GM23338 (cell line): Measurements from ENCODE around the gene PIM3. TPM values are rescaled to one million over a fixed set of nuclear protein-coding genes. Genes with fewer than 3 reads are reported as not detected.

Experiments
- ATAC-seq: fragments of 200-7000 bp; cut with Tn5 transposase; 3 replicates; pipeline ENCODE4 v1.9.1; 2020
- DNase-seq: peaks from one replicate; pipeline ENCODE4 v3.0.0-alpha.2; 2015; ENCODE audit warnings: low spot score
- H2AFZ ChIP-seq: fragments of 200-600 bp; sonication (generic); 2 replicates; pipeline ENCODE4 v1.8.0; 2016; ENCODE audit warnings: antibody characterized with exemption, mild to moderate bottlenecking, moderate library complexity
- H3F3A ChIP-seq: fragments of 200-600 bp; sonication (generic); replicated peaks from 2 replicates; pipeline ENCODE4 v1.8.0; 2017; ENCODE audit warnings: antibody characterized with exemption, mixed run types, low read depth
- H3K27ac ChIP-seq: fragments of 200-600 bp; sonication (generic); 2 replicates; pipeline ENCODE4 v1.6.1; 2016; ENCODE audit warnings: low read depth
- H3K27me3 ChIP-seq: fragments of 200-600 bp; sonication (generic); 2 replicates; pipeline ENCODE4 v1.8.0; 2016; ENCODE audit warnings: mild to moderate bottlenecking, mixed run types, moderate library complexity; ENCODE audit not compliant: insufficient read depth
- H3K36me3 ChIP-seq: fragments of 200-600 bp; sonication (generic); 2 replicates; pipeline ENCODE4 v1.8.0; 2016; ENCODE audit warnings: mild to moderate bottlenecking; ENCODE audit not compliant: insufficient read depth
- H3K4me1 ChIP-seq: fragments of 200-600 bp; sonication (generic); 2 replicates; pipeline ENCODE4 v1.8.0; 2016; ENCODE audit warnings: mild to moderate bottlenecking, moderate library complexity; ENCODE audit not compliant: insufficient read depth
- H3K4me2 ChIP-seq: fragments of 200-600 bp; sonication (generic); 2 replicates; pipeline ENCODE4 v1.7.1; 2017; ENCODE audit warnings: mixed run types
- H3K4me3 ChIP-seq: fragments of 200-600 bp; sonication (generic); 2 replicates; pipeline ENCODE4 v1.6.1; 2016; ENCODE audit warnings: mixed run types
- H3K79me2 ChIP-seq: fragments of 200-600 bp; sonication (generic); replicated peaks from 2 replicates; pipeline ENCODE4 v1.8.0; 2017; ENCODE audit warnings: mild to moderate bottlenecking; ENCODE audit not compliant: insufficient read depth
- H3K9me2 ChIP-seq: fragments of 200-600 bp; sonication (generic); 2 replicates; pipeline ENCODE4 v1.8.0; 2017; ENCODE audit not compliant: insufficient read depth
- H4K20me1 ChIP-seq: fragments of 200-600 bp; sonication (generic); replicated peaks from 2 replicates; pipeline ENCODE4 v1.8.0; 2017; ENCODE audit warnings: mild to moderate bottlenecking; ENCODE audit not compliant: insufficient read depth
- H3K27ac Mint-ChIP-seq: 2 replicates; pipeline ENCODE4 v1.8.0; 2020; ENCODE audit warnings: inconsistent platforms, mild to moderate bottlenecking, moderate library complexity, mixed read lengths
- H3K27me3 Mint-ChIP-seq: 3 replicates; pipeline ENCODE4 v1.8.0; 2022; ENCODE audit warnings: low read depth, mild to moderate bottlenecking, moderate library complexity, mixed read lengths, inconsistent platforms; ENCODE audit not compliant: insufficient read depth, poor library complexity
- H3K36me3 Mint-ChIP-seq: 3 replicates; pipeline ENCODE4 v1.8.0; 2021; ENCODE audit warnings: low read depth, mild to moderate bottlenecking, inconsistent platforms, moderate library complexity, mixed read lengths
- H3K4me1 Mint-ChIP-seq: 3 replicates; pipeline ENCODE4 v1.8.0; 2020; ENCODE audit warnings: mild to moderate bottlenecking, inconsistent platforms, mixed read lengths
- H3K4me3 Mint-ChIP-seq: 3 replicates; pipeline ENCODE4 v1.8.0; 2021; ENCODE audit warnings: moderate library complexity, mild to moderate bottlenecking, inconsistent platforms, mixed read lengths
- H3K9me3 Mint-ChIP-seq: 3 replicates; pipeline ENCODE4 v1.8.0; 2020; ENCODE audit warnings: moderate library complexity, mild to moderate bottlenecking, inconsistent platforms, mixed read lengths
- CREB1 ChIP-seq: fragments of 250-450 bp; sonication (Bioruptor Pico); IDR thresholded peaks from 2 replicates; pipeline ENCODE4 v1.5.0; 2020; ENCODE audit warnings: low read depth, mild to moderate bottlenecking, moderate library complexity
- EZH2 ChIP-seq: fragments of 200-600 bp; sonication (generic); IDR thresholded peaks from one replicate; pipeline ENCODE4 v1.8.0; 2017; ENCODE audit warnings: antibody characterized with exemption, mild to moderate bottlenecking, low read depth; ENCODE audit not compliant: unreplicated experiment
- EZH2phosphoT487 ChIP-seq: fragments of 200-600 bp; sonication (generic); IDR thresholded peaks from one replicate; pipeline ENCODE4 v1.8.1; 2018; ENCODE audit warnings: antibody characterized with exemption; ENCODE audit not compliant: unreplicated experiment
- JUNB ChIP-seq: IDR thresholded peaks from one replicate; pipeline ENCODE4 v1.6.1; 2016; ENCODE audit warnings: antibody characterized with exemption; ENCODE audit not compliant: unreplicated experiment
- NANOG ChIP-seq: IDR thresholded peaks from 2 replicates; pipeline ENCODE4 v1.6.1; 2016; ENCODE audit warnings: antibody characterized with exemption, borderline replicate concordance
- POLR2AphosphoS5 ChIP-seq: IDR thresholded peaks from 2 replicates; pipeline ENCODE4 v1.6.1; 2016; ENCODE audit warnings: antibody characterized with exemption, low read depth
- STAT1 ChIP-seq: IDR thresholded peaks from one replicate; pipeline ENCODE4 v1.6.1; 2016; ENCODE audit warnings: antibody characterized with exemption; ENCODE audit not compliant: unreplicated experiment
- ZNF114 ChIP-seq: fragments of 250-450 bp; sonication (Bioruptor Pico); IDR thresholded peaks from 2 replicates; pipeline ENCODE4 v1.5.0; 2020; ENCODE audit warnings: mild to moderate bottlenecking, moderate library complexity
- ZNF331 ChIP-seq: fragments of 250-450 bp; sonication (Bioruptor Pico); IDR thresholded peaks from 2 replicates; pipeline ENCODE4 v1.5.0; 2020; ENCODE audit warnings: low read depth, mild to moderate bottlenecking, moderate library complexity
- polyA plus RNA-seq: library from polyadenylated mRNA; unstranded; fragments of >200 nt; fragmentation: Nextera tagmentation; extraction: Ambion mirVana; gene quantifications from 2 replicates; pipeline ENCODE4 v1.2.1, GENCODE V29; 2016
- total RNA-seq: library from RNA; depleted of rRNA; stranded (reverse); fragments of >200 nt; shearing (Covaris generic); gene quantifications from 2 replicates; pipeline ENCODE4 v1.2.3, GENCODE V29; 2014
- TF ChIP-seq, protein P1 (sequence below): IDR thresholded peaks from 2 replicates; pipeline ENCODE4 v1.6.1; 2016; ENCODE audit warnings: antibody characterized with exemption
- TF ChIP-seq, protein P2 (sequence below): fragments of 250-450 bp; sonication (Bioruptor Pico); IDR thresholded peaks from 2 replicates; pipeline ENCODE4 v1.5.0; 2020; ENCODE audit warnings: mild to moderate bottlenecking, moderate library complexity
- TF ChIP-seq, protein P3 (sequence below): IDR thresholded peaks from one replicate; pipeline ENCODE4 v1.6.1; 2018; ENCODE audit warnings: antibody characterized with exemption; ENCODE audit not compliant: unreplicated experiment
- TF ChIP-seq, protein P4 (sequence below), 2 experiments: fragments of 200-600 bp in 1 of 2; sonication (generic) in 1 of 2; conservative IDR thresholded peaks; 2 replicates each; pipeline versions ENCODE4 v1.5.1 to v1.6.1; 2016 to 2017; ENCODE audit warnings: antibody characterized with exemption in 2 of 2, low read depth in 2 of 2, mild to moderate bottlenecking in 2 of 2, moderate library complexity in 1 of 2

The PIM3 gene
- total and polyA plus RNA-seq, 2 experiments from 2014 or later: 17.7 to 37.3 TPM

DNA sequence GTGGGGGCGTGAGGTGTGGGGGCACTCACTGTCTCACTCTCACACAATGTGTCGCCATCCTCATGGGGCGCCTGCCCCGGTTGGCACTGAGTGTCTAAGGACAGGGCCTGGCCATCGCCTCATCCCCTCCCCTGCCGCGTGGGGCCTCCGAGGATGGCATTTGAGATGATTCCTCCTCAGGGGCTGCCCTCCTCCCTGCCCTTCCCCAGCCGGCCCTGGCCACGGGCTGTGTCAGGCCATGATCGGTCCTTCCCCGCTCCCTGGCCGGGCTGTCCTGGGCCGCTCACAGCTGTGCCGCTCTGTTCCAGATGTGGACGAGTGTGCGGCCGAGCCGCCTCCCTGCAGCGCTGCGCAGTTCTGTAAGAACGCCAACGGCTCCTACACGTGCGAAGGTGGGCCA, 37.6 kb upstream of the PIM3 start:
- no peak overlapping the region for H3K4me2 ChIP-seq
- Mint-ChIP-seq H3K27ac (no peak overlapping the region; the same call in 1 of the 2 replicates), H3K4me1 (peaks cover 19% of the 10 kb centered on the region), H3K36me3 (peaks cover 4% of the 10 kb centered on the region; the same call in 2 of the 3 replicates), H3K4me3 (no peak overlapping the region), H3K27me3 (peaks cover 10% of the 10 kb centered on the region), H3K9me3 (no peaks in the 10 kb centered on the region)
- H2AFZ ChIP-seq: no peak overlapping the region
- ATAC-seq (no peak), DNase-seq (no peak)
- no peak overlapping the region for H3K4me3 ChIP-seq
- H3K79me2 ChIP-seq: no peaks in the 10 kb centered on the region
- no peaks in the 10 kb centered on the region for H3K9me2 ChIP-seq
- no peaks in the 10 kb centered on the region for H3K36me3 ChIP-seq
- H3K27me3 ChIP-seq: no peaks in the 10 kb centered on the region
- no peak overlapping the region for H3K27ac ChIP-seq
- H3F3A ChIP-seq: no peaks in the 10 kb centered on the region; the same call in 1 of the 2 replicates
- TF ChIP-seq, protein P1, sequence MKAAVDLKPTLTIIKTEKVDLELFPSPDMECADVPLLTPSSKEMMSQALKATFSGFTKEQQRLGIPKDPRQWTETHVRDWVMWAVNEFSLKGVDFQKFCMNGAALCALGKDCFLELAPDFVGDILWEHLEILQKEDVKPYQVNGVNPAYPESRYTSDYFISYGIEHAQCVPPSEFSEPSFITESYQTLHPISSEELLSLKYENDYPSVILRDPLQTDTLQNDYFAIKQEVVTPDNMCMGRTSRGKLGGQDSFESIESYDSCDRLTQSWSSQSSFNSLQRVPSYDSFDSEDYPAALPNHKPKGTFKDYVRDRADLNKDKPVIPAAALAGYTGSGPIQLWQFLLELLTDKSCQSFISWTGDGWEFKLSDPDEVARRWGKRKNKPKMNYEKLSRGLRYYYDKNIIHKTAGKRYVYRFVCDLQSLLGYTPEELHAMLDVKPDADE: no peak
- TF ChIP-seq, protein P2, sequence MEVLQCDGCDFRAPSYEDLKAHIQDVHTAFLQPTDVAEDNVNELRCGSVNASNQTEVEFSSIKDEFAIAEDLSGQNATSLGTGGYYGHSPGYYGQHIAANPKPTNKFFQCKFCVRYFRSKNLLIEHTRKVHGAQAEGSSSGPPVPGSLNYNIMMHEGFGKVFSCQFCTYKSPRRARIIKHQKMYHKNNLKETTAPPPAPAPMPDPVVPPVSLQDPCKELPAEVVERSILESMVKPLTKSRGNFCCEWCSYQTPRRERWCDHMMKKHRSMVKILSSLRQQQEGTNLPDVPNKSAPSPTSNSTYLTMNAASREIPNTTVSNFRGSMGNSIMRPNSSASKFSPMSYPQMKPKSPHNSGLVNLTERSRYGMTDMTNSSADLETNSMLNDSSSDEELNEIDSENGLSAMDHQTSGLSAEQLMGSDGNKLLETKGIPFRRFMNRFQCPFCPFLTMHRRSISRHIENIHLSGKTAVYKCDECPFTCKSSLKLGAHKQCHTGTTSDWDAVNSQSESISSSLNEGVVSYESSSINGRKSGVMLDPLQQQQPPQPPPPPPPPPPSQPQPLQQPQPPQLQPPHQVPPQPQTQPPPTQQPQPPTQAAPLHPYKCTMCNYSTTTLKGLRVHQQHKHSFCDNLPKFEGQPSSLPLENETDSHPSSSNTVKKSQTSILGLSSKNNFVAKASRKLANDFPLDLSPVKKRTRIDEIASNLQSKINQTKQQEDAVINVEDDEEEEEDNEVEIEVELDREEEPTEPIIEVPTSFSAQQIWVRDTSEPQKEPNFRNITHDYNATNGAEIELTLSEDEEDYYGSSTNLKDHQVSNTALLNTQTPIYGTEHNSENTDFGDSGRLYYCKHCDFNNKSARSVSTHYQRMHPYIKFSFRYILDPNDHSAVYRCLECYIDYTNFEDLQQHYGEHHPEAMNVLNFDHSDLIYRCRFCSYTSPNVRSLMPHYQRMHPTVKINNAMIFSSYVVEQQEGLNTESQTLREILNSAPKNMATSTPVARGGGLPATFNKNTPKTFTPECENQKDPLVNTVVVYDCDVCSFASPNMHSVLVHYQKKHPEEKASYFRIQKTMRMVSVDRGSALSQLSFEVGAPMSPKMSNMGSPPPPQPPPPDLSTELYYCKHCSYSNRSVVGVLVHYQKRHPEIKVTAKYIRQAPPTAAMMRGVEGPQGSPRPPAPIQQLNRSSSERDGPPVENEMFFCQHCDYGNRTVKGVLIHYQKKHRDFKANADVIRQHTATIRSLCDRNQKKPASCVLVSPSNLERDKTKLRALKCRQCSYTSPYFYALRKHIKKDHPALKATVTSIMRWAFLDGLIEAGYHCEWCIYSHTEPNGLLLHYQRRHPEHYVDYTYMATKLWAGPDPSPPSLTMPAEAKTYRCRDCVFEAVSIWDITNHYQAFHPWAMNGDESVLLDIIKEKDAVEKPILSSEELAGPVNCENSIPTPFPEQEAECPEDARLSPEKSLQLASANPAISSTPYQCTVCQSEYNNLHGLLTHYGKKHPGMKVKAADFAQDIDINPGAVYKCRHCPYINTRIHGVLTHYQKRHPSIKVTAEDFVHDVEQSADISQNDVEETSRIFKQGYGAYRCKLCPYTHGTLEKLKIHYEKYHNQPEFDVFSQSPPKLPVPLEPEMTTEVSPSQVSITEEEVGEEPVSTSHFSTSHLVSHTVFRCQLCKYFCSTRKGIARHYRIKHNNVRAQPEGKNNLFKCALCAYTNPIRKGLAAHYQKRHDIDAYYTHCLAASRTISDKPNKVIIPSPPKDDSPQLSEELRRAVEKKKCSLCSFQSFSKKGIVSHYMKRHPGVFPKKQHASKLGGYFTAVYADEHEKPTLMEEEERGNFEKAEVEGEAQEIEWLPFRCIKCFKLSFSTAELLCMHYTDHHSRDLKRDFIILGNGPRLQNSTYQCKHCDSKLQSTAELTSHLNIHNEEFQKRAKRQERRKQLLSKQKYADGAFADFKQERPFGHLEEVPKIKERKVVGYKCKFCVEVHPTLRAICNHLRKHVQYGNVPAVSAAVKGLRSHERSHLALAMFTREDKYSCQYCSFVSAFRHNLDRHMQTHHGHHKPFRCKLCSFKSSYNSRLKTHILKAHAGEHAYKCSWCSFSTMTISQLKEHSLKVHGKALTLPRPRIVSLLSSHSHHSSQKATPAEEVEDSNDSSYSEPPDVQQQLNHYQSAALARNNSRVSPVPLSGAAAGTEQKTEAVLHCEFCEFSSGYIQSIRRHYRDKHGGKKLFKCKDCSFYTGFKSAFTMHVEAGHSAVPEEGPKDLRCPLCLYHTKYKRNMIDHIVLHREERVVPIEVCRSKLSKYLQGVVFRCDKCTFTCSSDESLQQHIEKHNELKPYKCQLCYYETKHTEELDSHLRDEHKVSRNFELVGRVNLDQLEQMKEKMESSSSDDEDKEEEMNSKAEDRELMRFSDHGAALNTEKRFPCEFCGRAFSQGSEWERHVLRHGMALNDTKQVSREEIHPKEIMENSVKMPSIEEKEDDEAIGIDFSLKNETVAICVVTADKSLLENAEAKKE: no peak
- TF ChIP-seq EZH2phosphoT487 (no peak), EZH2 (no peak), ZNF114 (CRISPR knock-in tag) (no peak), CREB1 (CRISPR knock-in tag) (no peak), POLR2AphosphoS5 (no peak), STAT1 (no peak), JUNB (no peak), ZNF331 (CRISPR knock-in tag) (no peak), NANOG (no peak)
- TF ChIP-seq, protein P3, sequence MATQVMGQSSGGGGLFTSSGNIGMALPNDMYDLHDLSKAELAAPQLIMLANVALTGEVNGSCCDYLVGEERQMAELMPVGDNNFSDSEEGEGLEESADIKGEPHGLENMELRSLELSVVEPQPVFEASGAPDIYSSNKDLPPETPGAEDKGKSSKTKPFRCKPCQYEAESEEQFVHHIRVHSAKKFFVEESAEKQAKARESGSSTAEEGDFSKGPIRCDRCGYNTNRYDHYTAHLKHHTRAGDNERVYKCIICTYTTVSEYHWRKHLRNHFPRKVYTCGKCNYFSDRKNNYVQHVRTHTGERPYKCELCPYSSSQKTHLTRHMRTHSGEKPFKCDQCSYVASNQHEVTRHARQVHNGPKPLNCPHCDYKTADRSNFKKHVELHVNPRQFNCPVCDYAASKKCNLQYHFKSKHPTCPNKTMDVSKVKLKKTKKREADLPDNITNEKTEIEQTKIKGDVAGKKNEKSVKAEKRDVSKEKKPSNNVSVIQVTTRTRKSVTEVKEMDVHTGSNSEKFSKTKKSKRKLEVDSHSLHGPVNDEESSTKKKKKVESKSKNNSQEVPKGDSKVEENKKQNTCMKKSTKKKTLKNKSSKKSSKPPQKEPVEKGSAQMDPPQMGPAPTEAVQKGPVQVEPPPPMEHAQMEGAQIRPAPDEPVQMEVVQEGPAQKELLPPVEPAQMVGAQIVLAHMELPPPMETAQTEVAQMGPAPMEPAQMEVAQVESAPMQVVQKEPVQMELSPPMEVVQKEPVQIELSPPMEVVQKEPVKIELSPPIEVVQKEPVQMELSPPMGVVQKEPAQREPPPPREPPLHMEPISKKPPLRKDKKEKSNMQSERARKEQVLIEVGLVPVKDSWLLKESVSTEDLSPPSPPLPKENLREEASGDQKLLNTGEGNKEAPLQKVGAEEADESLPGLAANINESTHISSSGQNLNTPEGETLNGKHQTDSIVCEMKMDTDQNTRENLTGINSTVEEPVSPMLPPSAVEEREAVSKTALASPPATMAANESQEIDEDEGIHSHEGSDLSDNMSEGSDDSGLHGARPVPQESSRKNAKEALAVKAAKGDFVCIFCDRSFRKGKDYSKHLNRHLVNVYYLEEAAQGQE: no peak
- TF ChIP-seq, protein P4, sequence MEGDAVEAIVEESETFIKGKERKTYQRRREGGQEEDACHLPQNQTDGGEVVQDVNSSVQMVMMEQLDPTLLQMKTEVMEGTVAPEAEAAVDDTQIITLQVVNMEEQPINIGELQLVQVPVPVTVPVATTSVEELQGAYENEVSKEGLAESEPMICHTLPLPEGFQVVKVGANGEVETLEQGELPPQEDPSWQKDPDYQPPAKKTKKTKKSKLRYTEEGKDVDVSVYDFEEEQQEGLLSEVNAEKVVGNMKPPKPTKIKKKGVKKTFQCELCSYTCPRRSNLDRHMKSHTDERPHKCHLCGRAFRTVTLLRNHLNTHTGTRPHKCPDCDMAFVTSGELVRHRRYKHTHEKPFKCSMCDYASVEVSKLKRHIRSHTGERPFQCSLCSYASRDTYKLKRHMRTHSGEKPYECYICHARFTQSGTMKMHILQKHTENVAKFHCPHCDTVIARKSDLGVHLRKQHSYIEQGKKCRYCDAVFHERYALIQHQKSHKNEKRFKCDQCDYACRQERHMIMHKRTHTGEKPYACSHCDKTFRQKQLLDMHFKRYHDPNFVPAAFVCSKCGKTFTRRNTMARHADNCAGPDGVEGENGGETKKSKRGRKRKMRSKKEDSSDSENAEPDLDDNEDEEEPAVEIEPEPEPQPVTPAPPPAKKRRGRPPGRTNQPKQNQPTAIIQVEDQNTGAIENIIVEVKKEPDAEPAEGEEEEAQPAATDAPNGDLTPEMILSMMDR (conservative IDR thresholded peaks at IDR 0.05; ENCODE audit: low read depth in 2 of 2): no peak
- H3K4me1 ChIP-seq: no peaks in the 10 kb centered on the region; the same call in 1 of the 2 replicates
- H4K20me1 ChIP-seq: no peaks in the 10 kb centered on the region
